Dermis blood vessel endothelial cell (primary cell): Measurements from ENCODE around the gene PDZD2. TPM values are rescaled to one million over a fixed set of nuclear protein-coding genes. Genes with fewer than 3 reads are reported as not detected.
"Not testable (repeated sequence)": the region's sequence is repeated elsewhere in the genome, so short reads cannot be mapped to it uniquely, and the experiment has no call there.

Experiments
- DNase-seq: peaks from one replicate; pipeline ENCODE4 v3.0.0; 2010
- total RNA-seq: library from RNA; depleted of rRNA; stranded (reverse); fragments of >200 nt; gene quantifications from 2 replicates; pipeline ENCODE4 v1.2.3, GENCODE V29; 2014

The PDZD2 gene
- total RNA-seq, 1 donor from 2014 or later: 6.6 TPM

GRCh38 chr5:31771500-31771899 lies 132.6 kb downstream of the PDZD2 start:
- no peak for DNase-seq

DNA sequence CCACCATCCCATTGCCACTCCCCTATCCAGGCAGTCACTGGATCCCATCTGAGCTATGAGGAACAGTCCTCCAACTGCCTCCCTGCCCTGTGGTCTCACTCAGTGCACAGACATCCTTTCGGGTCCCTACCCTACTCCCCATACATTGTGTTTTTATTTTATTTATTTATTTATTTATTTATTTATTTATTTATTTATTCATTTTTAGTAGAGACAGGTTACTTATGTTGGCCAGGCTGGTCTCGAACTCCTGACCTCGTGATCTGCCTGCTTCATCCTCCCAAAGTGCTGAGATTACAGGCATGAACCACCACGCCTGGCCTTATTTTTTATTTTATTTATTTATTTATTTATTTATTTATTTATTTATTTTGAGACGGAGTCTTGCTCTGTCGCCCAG lies 137.4 kb downstream of the PDZD2 start:
- DNase-seq: not testable (repeated sequence)

GRCh38 chr5:31776976-31777651 lies 138.2 kb downstream of the PDZD2 start:
- no peak for DNase-seq

GRCh38 chr5:31781772-31782171 lies 142.8 kb downstream of the PDZD2 start:
- no peak for DNase-seq

DNA sequence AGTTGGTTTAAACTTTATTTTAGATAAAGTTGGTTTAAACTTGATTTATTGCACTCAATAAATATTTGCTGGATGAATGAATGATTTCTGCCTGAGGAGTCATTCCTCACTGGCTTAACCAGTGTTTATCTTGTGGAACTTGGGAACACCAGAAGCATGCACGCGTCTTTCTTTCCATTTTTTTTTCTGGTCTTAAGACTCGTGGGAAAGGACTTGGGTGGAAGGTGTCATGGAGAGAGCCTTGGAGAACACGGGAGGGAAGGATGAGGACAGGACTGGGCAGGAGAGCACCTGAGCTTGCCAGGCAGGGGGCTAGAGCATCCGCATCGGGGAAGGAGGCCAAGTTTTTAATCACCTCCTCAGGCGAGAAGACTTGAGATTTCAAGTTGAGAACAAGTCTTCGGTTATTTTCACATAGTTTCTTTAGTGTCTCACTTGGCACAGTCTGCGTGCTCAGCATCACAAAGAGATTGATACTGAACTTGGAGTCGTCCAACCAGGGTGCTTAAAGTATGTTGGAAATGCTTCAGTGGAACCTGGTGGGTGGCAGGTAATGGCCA lies 144.2 kb downstream of the PDZD2 start:
- DNase-seq: no peak

DNA sequence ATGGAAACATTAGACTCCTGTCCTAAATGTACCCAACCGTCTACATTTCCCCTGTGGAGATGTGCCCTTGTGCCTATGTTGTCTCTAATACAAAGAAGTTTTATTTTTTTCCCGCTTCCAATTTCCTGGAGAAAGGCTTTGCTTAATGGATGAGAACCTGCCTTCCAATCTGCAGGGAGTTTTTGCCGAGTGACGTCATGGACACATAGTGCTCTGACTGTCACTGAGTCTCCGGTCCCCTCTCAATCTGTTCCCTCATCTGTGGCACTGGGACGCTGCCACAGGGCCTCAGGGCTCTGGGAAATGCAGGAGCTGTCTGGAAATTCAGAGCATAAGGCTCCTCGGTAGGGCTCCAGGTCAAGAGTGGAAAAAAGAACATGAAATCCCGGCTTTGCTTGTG lies 144.8 kb downstream of the PDZD2 start:
- DNase-seq: no peak

DNA sequence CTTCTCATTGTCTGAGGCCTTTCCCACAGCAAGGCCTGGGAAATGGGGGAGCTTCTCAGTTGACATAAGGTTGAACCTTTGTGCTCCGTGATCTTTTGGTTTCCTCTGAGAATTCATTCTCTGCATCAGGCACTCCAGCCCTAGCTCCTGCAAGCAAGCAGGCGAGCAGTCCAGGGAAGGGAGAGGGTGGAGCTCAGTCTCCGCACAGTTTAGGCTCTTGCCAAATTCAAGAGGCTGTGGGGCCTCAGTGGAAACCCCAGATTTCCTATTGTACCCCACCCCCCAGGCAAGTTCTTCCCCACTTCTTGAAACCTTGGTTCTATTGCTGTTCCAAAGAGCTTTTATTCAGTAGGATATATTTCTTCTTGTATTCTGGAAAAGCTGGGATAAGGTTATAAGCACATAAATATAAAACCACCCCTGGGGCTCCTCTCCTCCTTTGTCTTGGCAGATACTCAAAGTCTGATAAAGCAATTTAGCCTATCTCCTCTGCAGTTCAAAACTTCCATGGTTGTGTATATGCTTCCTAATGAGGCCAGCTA lies 147.2 kb downstream of the PDZD2 start:
- no peak for DNase-seq

GRCh38 chr5:31794009-31794408 lies 155.1 kb downstream of the PDZD2 start:
- DNase-seq: no peak

DNA sequence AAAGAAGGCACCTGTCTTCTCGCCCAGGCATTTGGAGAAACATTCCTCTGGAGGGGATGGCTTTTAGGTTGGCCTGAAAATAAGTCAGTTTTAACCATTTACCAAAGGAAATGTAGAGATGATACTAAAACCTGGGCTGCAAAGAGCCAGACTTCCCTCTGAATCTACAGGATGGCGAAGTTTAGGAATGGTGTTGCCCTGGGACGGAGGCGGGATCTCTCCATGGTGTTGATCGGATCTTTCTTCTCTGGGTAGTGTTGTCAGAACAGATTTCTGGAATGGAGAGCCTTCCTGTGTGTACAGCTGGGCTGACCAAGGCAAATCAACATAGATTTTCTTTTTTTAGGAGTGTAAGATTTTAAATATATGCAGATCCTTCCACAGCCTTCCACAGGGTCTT lies 159.2 kb downstream of the PDZD2 start:
- no peak for DNase-seq

- no peak for DNase-seq
Measured at GRCh38 chr5:31800351-31800750, 161.4 kb downstream of the PDZD2 start.

DNA sequence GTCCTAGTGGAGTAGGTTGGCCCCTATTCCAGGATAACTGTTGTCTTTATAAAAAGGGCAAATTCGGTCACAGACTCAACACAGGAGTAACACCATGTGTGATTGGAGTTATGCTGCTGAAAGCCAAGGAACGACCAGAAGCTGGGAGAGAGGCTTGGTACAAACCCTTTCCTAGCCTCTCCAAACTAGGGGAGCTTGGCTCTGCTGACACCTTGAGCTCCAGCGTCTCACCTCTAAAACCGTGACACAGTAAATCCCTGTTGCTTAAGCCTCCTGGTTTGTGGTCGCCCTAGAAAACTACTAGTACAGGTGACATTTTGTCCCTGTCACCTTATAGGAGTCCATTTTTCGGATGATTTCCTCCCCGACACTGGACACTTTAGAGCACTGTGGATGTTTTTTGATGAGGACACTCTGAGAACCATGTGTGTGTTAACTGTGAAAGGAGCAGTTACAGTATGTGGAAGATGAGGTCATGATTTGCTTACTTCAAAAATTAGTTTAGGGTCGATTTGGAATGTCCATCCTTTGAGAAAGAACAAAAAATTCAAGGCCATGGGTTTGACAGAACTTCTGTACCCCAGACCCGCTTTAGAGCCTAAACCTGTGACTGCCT lies 167.0 kb downstream of the PDZD2 start:
- DNase-seq: no peak

DNA sequence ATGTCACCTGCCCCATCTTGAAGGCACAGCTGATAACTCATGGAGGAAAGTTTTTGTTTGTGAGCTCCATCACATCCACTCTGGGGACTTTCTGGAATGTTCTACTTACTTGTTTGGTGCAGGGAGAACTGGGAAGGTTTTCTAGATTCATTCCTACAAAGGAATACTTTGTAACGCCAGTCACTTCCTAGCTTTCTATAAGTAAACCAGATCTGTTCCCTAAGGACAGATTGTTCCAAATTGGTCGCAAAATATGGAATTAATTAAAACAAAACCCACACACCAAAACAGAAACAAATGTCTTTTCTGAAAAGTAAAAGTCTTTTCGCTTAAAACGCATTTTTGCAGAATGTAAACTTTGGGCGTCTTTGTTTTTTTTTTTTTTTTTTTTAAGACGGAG lies 167.6 kb downstream of the PDZD2 start:
- no peak for DNase-seq

- DNase-seq: no peak
Measured at GRCh38 chr5:31807789-31808540, 169.0 kb downstream of the PDZD2 start.

GRCh38 chr5:31809050-31809870 lies 170.3 kb downstream of the PDZD2 start:
- peak; percentile 75 for DNase-seq

GRCh38 chr5:31811210-31811609 lies 172.3 kb downstream of the PDZD2 start:
- DNase-seq: peak; percentile 35

- DNase-seq: no peak
Measured at GRCh38 chr5:31815376-31815775, 176.4 kb downstream of the PDZD2 start.

DNA sequence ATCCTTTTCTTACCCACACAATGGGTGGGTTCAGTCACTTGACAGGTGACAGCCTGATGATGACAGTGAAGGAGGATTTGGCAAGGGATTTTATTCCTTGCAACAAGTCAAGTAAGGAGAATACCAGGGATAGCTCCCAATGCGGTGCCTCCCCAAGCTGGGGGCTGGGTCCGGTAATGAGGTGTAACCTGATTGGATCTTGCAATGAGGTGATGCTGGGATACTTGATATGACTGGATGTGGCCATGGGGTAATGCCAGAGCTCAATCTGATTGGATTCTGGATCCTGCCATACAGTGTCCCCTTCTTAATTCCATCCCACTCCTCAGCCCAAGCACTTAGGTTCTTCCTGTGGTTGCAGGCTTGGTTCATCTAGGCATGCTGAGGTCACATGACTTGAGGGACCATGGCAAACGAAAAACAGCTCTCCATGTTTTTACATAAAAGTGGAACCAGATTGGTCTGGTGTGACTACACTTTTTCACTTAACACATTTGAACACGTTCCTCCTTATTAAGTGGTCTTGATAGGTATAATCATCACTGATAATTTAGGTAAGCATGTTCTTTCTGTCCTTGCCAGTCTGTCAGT lies 181.1 kb downstream of the PDZD2 start:
- no peak for DNase-seq

GRCh38 chr5:31823472-31823871 lies 184.5 kb downstream of the PDZD2 start:
- DNase-seq: no peak

- DNase-seq: no peak
Measured at GRCh38 chr5:31824869-31825517, 186.1 kb downstream of the PDZD2 start.

DNA sequence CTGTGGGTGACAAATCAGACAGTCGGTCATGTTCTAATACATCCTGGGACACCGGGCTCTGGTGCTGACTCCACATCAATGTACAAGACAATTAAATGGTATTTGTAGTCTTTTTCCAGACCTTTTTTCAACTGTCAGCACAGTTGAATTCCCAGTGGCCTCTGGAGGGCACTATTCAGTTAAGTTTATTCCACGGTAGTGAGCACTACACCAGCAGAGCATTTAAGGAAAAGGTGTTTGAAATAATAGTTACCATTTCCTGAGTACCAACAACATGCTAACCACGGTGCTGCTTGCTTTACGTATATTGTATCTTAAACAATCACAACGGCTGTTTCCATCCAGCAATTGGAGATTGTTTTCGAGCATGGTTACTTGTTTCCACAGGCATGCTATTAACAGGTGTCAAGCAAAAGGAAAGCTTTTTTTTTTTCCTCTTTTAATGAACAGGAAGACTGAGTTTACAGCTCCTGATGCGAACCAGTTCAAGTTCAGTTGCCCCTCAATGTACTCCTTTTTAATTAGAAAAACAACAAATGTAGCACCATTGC lies 186.7 kb downstream of the PDZD2 start:
- DNase-seq: peak; percentile 80

DNA sequence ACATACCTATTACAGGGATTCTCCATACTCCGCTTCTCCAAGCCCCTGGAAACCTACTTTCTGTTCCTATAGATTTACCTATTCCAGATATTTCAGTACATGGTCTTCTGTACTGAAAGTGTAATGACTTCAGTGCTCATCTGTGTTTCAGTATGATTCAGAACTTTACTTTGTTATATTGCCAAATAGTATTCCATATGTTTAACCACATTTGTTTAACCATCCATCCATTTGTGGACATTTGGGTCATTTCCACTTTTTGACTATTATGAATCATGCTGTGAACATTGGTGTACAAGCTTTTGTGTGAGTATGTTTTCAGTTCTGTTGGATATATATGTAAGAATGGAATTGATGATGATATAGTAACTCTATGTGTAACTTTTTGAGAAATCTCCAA lies 188.9 kb downstream of the PDZD2 start:
- DNase-seq: no peak
